IMR-90 (cell line): Measurements from ENCODE around the gene POLR1B. TPM values are rescaled to one million over a fixed set of nuclear protein-coding genes. Genes with fewer than 3 reads are reported as not detected.

Experiments used
- ATAC-seq: fragments of 200-7000 bp; cut with Tn5 transposase; 2 replicates; pipeline ENCODE4 v1.9.1; 2020; ENCODE audit warnings: low read depth, mild to moderate bottlenecking, moderate library complexity
- BruUV-seq: library from RNA; stranded (reverse); fragments of 400-500 nt; replicated peaks from 2 replicates; lab custom pipeline; 2021; lab: Mats Ljungman, UMichigan
- CTCF ChIA-PET: fragments of 300-600 bp; formaldehyde crosslinking; extraction: SDS; loops from one replicate; lab custom pipeline; 2021; ENCODE audit warnings: antibody characterized with exemption; lab: Yijun Ruan, JAX
- POLR2A ChIA-PET: fragments of 300-600 bp; sonication (Branson Sonifier 250); formaldehyde crosslinking; loops from one replicate; lab custom pipeline; 2022; ENCODE audit warnings: antibody characterized with exemption; ENCODE audit not compliant: unreplicated experiment; lab: Charles Lee
- DNase-seq: peaks from one replicate; pipeline ENCODE4 v3.0.0; 2013
- H2AFZ ChIP-seq: replicated peaks from 2 replicates; pipeline ENCODE3; 2013; ENCODE audit warnings: low read length, mild to moderate bottlenecking; ENCODE audit not compliant: poor library complexity
- H2AK5ac ChIP-seq: 2 replicates; pipeline ENCODE4 v1.6.1; 2013; ENCODE audit warnings: low read depth, low read length, inconsistent platforms
- H2AK9ac ChIP-seq: replicated peaks from 2 replicates; pipeline ENCODE3; 2013; ENCODE audit warnings: mild to moderate bottlenecking, low read depth, low read length, moderate library complexity; ENCODE audit not compliant: poor library complexity
- H2BK120ac ChIP-seq: 2 replicates; pipeline ENCODE4 v1.6.1; 2013; ENCODE audit warnings: low read depth, low read length, inconsistent platforms
- H2BK15ac ChIP-seq: 3 replicates; pipeline ENCODE4 v1.6.1; 2013; ENCODE audit warnings: low read depth, low read length, inconsistent platforms
- H2BK20ac ChIP-seq: 2 replicates; pipeline ENCODE4 v1.6.1; 2013; ENCODE audit warnings: low read depth, mild to moderate bottlenecking, inconsistent platforms, low read length, moderate library complexity
- H2BK5ac ChIP-seq: 2 replicates; pipeline ENCODE4 v1.6.1; 2013; ENCODE audit warnings: mild to moderate bottlenecking, low read depth, low read length, inconsistent platforms; ENCODE audit not compliant: poor library complexity, severe bottlenecking
- H3K14ac ChIP-seq: replicated peaks from 2 replicates; pipeline ENCODE4 v1.6.1; 2013; ENCODE audit warnings: low read depth, low read length, inconsistent platforms
- H3K18ac ChIP-seq: 2 replicates; pipeline ENCODE4 v1.6.1; 2013; ENCODE audit warnings: low read depth, low read length, control low read depth
- H3K23ac ChIP-seq: 2 replicates; pipeline ENCODE4 v1.6.1; 2013; ENCODE audit warnings: low read depth, low read length, inconsistent platforms
- H3K27ac ChIP-seq: 2 replicates; pipeline ENCODE4 v1.5.1; 2013; ENCODE audit warnings: mild to moderate bottlenecking, control low read depth, low read length; ENCODE audit not compliant: insufficient read depth
- H3K27me3 ChIP-seq: 2 replicates; pipeline ENCODE4 v1.6.1; 2013; ENCODE audit warnings: low read length; ENCODE audit not compliant: control insufficient read depth, insufficient read depth
- H3K36me3 ChIP-seq: 2 replicates; pipeline ENCODE4 v1.6.1; 2013; ENCODE audit warnings: low read length, mixed read lengths; ENCODE audit not compliant: control insufficient read depth, insufficient read depth
- H3K4ac ChIP-seq: 2 replicates; pipeline ENCODE4 v1.6.1; 2013; ENCODE audit warnings: low read depth, low read length, inconsistent platforms
- H3K4me1 ChIP-seq: 2 replicates; pipeline ENCODE4 v1.6.1; 2013; ENCODE audit warnings: low read length, mixed read lengths; ENCODE audit not compliant: control insufficient read depth, insufficient read depth
- H3K4me2 ChIP-seq: 2 replicates; pipeline ENCODE4 v1.6.1; 2013; ENCODE audit warnings: low read depth, mild to moderate bottlenecking, control low read depth, low read length, moderate library complexity
- H3K4me3 ChIP-seq: 2 replicates; pipeline ENCODE4 v1.5.1; 2013; ENCODE audit warnings: low read depth, mild to moderate bottlenecking, control low read depth, low read length, moderate library complexity; ENCODE audit not compliant: insufficient read depth
- H3K56ac ChIP-seq: 2 replicates; pipeline ENCODE4 v1.6.1; 2013; ENCODE audit warnings: low read length, inconsistent platforms; ENCODE audit not compliant: insufficient read depth; ENCODE audit errors: extremely low read depth
- H3K79me1 ChIP-seq, 2 experiments: 2 replicates each; pipeline ENCODE4 v1.6.1; 2013; ENCODE audit warnings: low read length in 2 of 2, inconsistent platforms in 1 of 2, low read depth in 1 of 2
- H3K9ac ChIP-seq: 2 replicates; pipeline ENCODE4 v1.6.1; 2013; ENCODE audit warnings: low read depth, low read length, control low read depth
- H3K9me1 ChIP-seq: 2 replicates; pipeline ENCODE4 v1.6.1; 2013; ENCODE audit warnings: low read length, inconsistent platforms; ENCODE audit not compliant: insufficient read depth
- H3K9me3 ChIP-seq: 2 replicates; pipeline ENCODE4 v1.6.1; 2013; ENCODE audit warnings: low read length; ENCODE audit not compliant: control insufficient read depth, insufficient read depth
- H4K20me1 ChIP-seq: 2 replicates; pipeline ENCODE4 v1.6.1; 2013; ENCODE audit warnings: low read length, inconsistent platforms; ENCODE audit not compliant: insufficient read depth
- H4K5ac ChIP-seq: 2 replicates; pipeline ENCODE4 v1.6.1; 2013; ENCODE audit warnings: mild to moderate bottlenecking, low read depth, low read length, control low read depth
- H4K8ac ChIP-seq, 2 experiments: 2 replicates each; pipeline ENCODE4 v1.6.1; 2013; ENCODE audit warnings: low read depth in 2 of 2, low read length in 2 of 2, control low read depth in 1 of 2, inconsistent platforms in 1 of 2
- H4K91ac ChIP-seq: 2 replicates; pipeline ENCODE4 v1.6.1; 2013; ENCODE audit warnings: low read depth, low read length, inconsistent platforms; ENCODE audit not compliant: insufficient read depth
- BHLHE40 ChIP-seq: fragments of 150-350 bp; IDR thresholded peaks from 2 replicates; pipeline ENCODE4 v1.6.1; 2016; ENCODE audit warnings: mild to moderate bottlenecking, low read depth, low read length
- CEBPB ChIP-seq: IDR thresholded peaks from 2 replicates; pipeline ENCODE4 v1.6.1; 2012; ENCODE audit warnings: low read depth, low read length, improper control_type of control experiment
- CHD1 ChIP-seq: IDR thresholded peaks from 2 replicates; pipeline ENCODE4 v1.6.1; 2012; ENCODE audit warnings: low read depth, low read length, improper control_type of control experiment
- FOS ChIP-seq: fragments of 150-350 bp; IDR thresholded peaks from 2 replicates; pipeline ENCODE4 v1.6.1; 2016; ENCODE audit warnings: low read depth, low read length
- MAFK ChIP-seq: IDR thresholded peaks from 2 replicates; pipeline ENCODE4 v1.6.1; 2012; ENCODE audit warnings: low read depth, low read length, improper control_type of control experiment
- MAZ ChIP-seq: IDR thresholded peaks from 2 replicates; pipeline ENCODE4 v1.6.1; 2012; ENCODE audit warnings: low read depth, mild to moderate bottlenecking, low read length, improper control_type of control experiment, moderate library complexity, borderline replicate concordance
- MXI1 ChIP-seq: IDR thresholded peaks from 2 replicates; pipeline ENCODE4 v1.6.1; 2012; ENCODE audit warnings: low read depth, mild to moderate bottlenecking, low read length, moderate library complexity, borderline replicate concordance
- NFE2L2 ChIP-seq: fragments of 150-350 bp; IDR thresholded peaks from 2 replicates; pipeline ENCODE4 v1.6.1; 2016; ENCODE audit warnings: low read depth, mild to moderate bottlenecking, low read length
- POLR2A ChIP-seq: IDR thresholded peaks from 2 replicates; pipeline ENCODE4 v1.6.1; 2012; ENCODE audit warnings: mild to moderate bottlenecking, low read depth, low read length
- RAD21 ChIP-seq: IDR thresholded peaks from 2 replicates; pipeline ENCODE4 v1.6.1; 2012; ENCODE audit warnings: low read length, improper control_type of control experiment
- RCOR1 ChIP-seq: IDR thresholded peaks from 2 replicates; pipeline ENCODE4 v1.6.1; 2012; ENCODE audit warnings: mild to moderate bottlenecking, low read length, improper control_type of control experiment; ENCODE audit not compliant: insufficient replicate concordance
- RFX5 ChIP-seq: IDR thresholded peaks from 2 replicates; pipeline ENCODE4 v1.8.0; 2012; ENCODE audit warnings: low read depth, mild to moderate bottlenecking, low read length, moderate library complexity
- SMC3 ChIP-seq: fragments of 150-350 bp; IDR thresholded peaks from 2 replicates; pipeline ENCODE4 v1.6.1; 2016; ENCODE audit warnings: low read depth, mild to moderate bottlenecking, antibody characterized with exemption, low read length, moderate library complexity
- WGBS, 2 experiments: methylation state at CpG; one replicate each; pipeline versions ENCODE4 v1.1.5 to v1.1.7; 2013; ENCODE audit warnings: missing lambda C conversion rate in 2 of 2; ENCODE audit not compliant: insufficient read length in 1 of 2; ENCODE audit errors: extremely low coverage in 2 of 2; 5-methylcytosine and 5-hydroxymethylcytosine counted together
- dilution Hi-C: fragments of 300-500 bp; cut with HindIII; formaldehyde crosslinking; loops from one replicate; pipeline ENCODE4 v1.14.3; 2018; ENCODE audit warnings: low sequenced_read_pairs; ENCODE audit not compliant: unreplicated experiment
- in situ Hi-C: fragments of 300-500 bp; cut with MboI; formaldehyde crosslinking; loops from 3 replicates; pipeline ENCODE4 v1.14.3; 2019; ENCODE audit warnings: low sequenced_read_pairs, inconsistent platforms, mixed read lengths
- intact Hi-C: fragments of 100-400 bp; cut with micrococcal nuclease; formaldehyde crosslinking; loops from 2 replicates; pipeline ENCODE4 v1.10.0; 2022
- polyA plus RNA-seq, 3 experiments: library from polyadenylated mRNA; depleted of rRNA; stranded (reverse); fragments of >200 nt; gene quantifications; 2 replicates each; pipeline ENCODE4 v1.2.3, GENCODE V29; 2012; ENCODE audit warnings: low replicate concordance in 1 of 3
- total RNA-seq: library from RNA; depleted of rRNA; stranded (reverse); fragments of >200 nt; gene quantifications from 2 replicates; pipeline ENCODE4 v1.2.3, GENCODE V29; 2012
- TF ChIP-seq, protein P1 (sequence below): fragments of 150-350 bp; IDR thresholded peaks from 2 replicates; pipeline ENCODE4 v1.6.1; 2017; ENCODE audit warnings: mild to moderate bottlenecking, antibody characterized with exemption, low read length, low read depth
- TF ChIP-seq, protein P2 (sequence below): fragments of 150-350 bp; IDR thresholded peaks from 2 replicates; pipeline ENCODE4 v1.6.1; 2016; ENCODE audit warnings: low read depth, mild to moderate bottlenecking, low read length, moderate library complexity, borderline replicate concordance
- TF ChIP-seq, protein P3 (sequence below): conservative IDR thresholded peaks from 2 replicates; pipeline ENCODE4 v1.5.1; 2012; ENCODE audit warnings: mild to moderate bottlenecking, low read depth, low read length, improper control_type of control experiment

POLR1B gene
- total and polyA plus RNA-seq, 2 of the 4 experiments (the other 2 are of a cell fraction), result 10.5 to 24.6 TPM

GRCh38 chr2:112580084-112580483, 37.8 kb downstream of the POLR1B start:
- H3K4ac ChIP-seq, result no peak overlapping the region
- no peak overlapping the region for H3K23ac ChIP-seq
- no peak overlapping the region for H2AK5ac ChIP-seq
- no peak overlapping the region for H3K27ac ChIP-seq
- ATAC-seq (no peak), DNase-seq (no peak)
- intact Hi-C loops, result loop anchor here (5.0 kb wide), 1 partner anchor 147 kb away; no protein-coding TSS in a partner anchor
- no peak overlapping the region for H2BK20ac ChIP-seq
- no peak overlapping the region for H3K14ac ChIP-seq
- WGBS, 2 experiments, result 100% methylated on average over 2 of the region's 7 CpGs; no CpG with 5 or more reads in 1 of the 2 experiments
- H4K91ac ChIP-seq, result no peak overlapping the region
- H3K18ac ChIP-seq, result no peak overlapping the region
- in situ Hi-C loops, result no loop called here
- no peak overlapping the region for H3K56ac ChIP-seq
- no peak overlapping the region for H3K4me2 ChIP-seq
- no peak overlapping the region for H2AK9ac ChIP-seq
- POLR2A ChIA-PET, result no interaction called here
- H3K36me3 ChIP-seq, result peaks cover 4% of the 10 kb centered on the region
- H2BK15ac ChIP-seq, result no peak overlapping the region
- no TSS peak for BruUV-seq
- H4K20me1 ChIP-seq, result no peaks in the 10 kb centered on the region
- no peak overlapping the region for H4K5ac ChIP-seq
- H3K4me3 ChIP-seq, result no peak overlapping the region
- H3K9ac ChIP-seq, result no peak overlapping the region
- H4K8ac ChIP-seq, result no peak overlapping the region
- H3K79me1 ChIP-seq, result peaks cover 0 to 19% of the 10 kb centered on the region in 2 experiments; a peak in 2 of 4 replicates
- H2BK120ac ChIP-seq, result no peak overlapping the region
- no peak overlapping the region for H2BK5ac ChIP-seq
- TF ChIP-seq, protein P1, sequence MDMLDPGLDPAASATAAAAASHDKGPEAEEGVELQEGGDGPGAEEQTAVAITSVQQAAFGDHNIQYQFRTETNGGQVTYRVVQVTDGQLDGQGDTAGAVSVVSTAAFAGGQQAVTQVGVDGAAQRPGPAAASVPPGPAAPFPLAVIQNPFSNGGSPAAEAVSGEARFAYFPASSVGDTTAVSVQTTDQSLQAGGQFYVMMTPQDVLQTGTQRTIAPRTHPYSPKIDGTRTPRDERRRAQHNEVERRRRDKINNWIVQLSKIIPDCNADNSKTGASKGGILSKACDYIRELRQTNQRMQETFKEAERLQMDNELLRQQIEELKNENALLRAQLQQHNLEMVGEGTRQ, result no peak
- TF ChIP-seq MAZ (no peak), RAD21 (no peak), CEBPB (no peak), RFX5 (no peak), RCOR1 (no peak), MXI1 (no peak), BHLHE40 (no peak), POLR2A (no peak), NFE2L2 (no peak), SMC3 (no peak), CHD1 (no peak), MAFK (no peak), FOS (no peak)
- TF ChIP-seq, protein P2, sequence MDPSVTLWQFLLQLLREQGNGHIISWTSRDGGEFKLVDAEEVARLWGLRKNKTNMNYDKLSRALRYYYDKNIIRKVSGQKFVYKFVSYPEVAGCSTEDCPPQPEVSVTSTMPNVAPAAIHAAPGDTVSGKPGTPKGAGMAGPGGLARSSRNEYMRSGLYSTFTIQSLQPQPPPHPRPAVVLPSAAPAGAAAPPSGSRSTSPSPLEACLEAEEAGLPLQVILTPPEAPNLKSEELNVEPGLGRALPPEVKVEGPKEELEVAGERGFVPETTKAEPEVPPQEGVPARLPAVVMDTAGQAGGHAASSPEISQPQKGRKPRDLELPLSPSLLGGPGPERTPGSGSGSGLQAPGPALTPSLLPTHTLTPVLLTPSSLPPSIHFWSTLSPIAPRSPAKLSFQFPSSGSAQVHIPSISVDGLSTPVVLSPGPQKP, result no peak
- TF ChIP-seq, protein P3, sequence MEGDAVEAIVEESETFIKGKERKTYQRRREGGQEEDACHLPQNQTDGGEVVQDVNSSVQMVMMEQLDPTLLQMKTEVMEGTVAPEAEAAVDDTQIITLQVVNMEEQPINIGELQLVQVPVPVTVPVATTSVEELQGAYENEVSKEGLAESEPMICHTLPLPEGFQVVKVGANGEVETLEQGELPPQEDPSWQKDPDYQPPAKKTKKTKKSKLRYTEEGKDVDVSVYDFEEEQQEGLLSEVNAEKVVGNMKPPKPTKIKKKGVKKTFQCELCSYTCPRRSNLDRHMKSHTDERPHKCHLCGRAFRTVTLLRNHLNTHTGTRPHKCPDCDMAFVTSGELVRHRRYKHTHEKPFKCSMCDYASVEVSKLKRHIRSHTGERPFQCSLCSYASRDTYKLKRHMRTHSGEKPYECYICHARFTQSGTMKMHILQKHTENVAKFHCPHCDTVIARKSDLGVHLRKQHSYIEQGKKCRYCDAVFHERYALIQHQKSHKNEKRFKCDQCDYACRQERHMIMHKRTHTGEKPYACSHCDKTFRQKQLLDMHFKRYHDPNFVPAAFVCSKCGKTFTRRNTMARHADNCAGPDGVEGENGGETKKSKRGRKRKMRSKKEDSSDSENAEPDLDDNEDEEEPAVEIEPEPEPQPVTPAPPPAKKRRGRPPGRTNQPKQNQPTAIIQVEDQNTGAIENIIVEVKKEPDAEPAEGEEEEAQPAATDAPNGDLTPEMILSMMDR, result no peak
- H3K27me3 ChIP-seq, result no peaks in the 10 kb centered on the region
- no peaks in the 10 kb centered on the region for H3K9me3 ChIP-seq
- H3K4me1 ChIP-seq, result peaks cover 2% of the 10 kb centered on the region
- peaks cover 10% of the 10 kb centered on the region; the same call in 1 of the 2 replicates for H3K9me1 ChIP-seq
- CTCF ChIA-PET, result no interaction called here
- dilution Hi-C loops, result no loop called here
- no peak overlapping the region for H2AFZ ChIP-seq
